GM12878 (cell line): ENCODE data around the gene RHOC.

ENCODE experiments used
- GABPA ChIP-seq: IDR thresholded peaks from 2 replicates; pipeline ENCODE4 v1.6.1; 2014; ENCODE audit warnings: antibody characterized with exemption, low read depth, mild to moderate bottlenecking, inconsistent platforms
- KDM1A ChIP-seq: fragments of 200-600 bp; sonication (generic); IDR thresholded peaks from 2 replicates; pipeline ENCODE4 v1.6.1; 2016; ENCODE audit warnings: borderline replicate concordance
- NFYA ChIP-seq: IDR thresholded peaks from 2 replicates; pipeline ENCODE4 v1.6.1; 2011; ENCODE audit warnings: low read depth, mild to moderate bottlenecking, low read length, improper control_type of control experiment, borderline replicate concordance
- POLR2AphosphoS5 ChIP-seq: IDR thresholded peaks from 2 replicates; pipeline ENCODE4 v1.6.1; 2011; ENCODE audit warnings: mild to moderate bottlenecking, low read length, inconsistent platforms
- TARDBP ChIP-seq: IDR thresholded peaks from 2 replicates; pipeline ENCODE4 v1.6.1; 2016; ENCODE audit warnings: borderline replicate concordance
- TF ChIP-seq, protein P1 (sequence below): IDR thresholded peaks from 2 replicates; pipeline ENCODE4 v1.6.1; 2011; ENCODE audit warnings: low read depth, mild to moderate bottlenecking, low read length, moderate library complexity, borderline replicate concordance; ENCODE audit errors: extremely low read depth
- TF ChIP-seq, protein P2 (sequence below): IDR thresholded peaks from 2 replicates; pipeline ENCODE4 v1.6.1; 2011; ENCODE audit warnings: mild to moderate bottlenecking, low read depth, low read length, moderate library complexity; ENCODE audit not compliant: insufficient replicate concordance
- TF ChIP-seq, protein P3 (sequence below): IDR thresholded peaks from 2 replicates; pipeline ENCODE4 v1.6.1; 2011; ENCODE audit warnings: low read depth, low read length, improper control_type of control experiment, borderline replicate concordance
- TF ChIP-seq, protein P4 (sequence below): fragments of 450-650 bp; IDR thresholded peaks from 2 replicates; pipeline ENCODE4 v1.6.1; 2017; ENCODE audit warnings: mild to moderate bottlenecking, low read depth, inconsistent platforms; ENCODE audit not compliant: poor library complexity, severe bottlenecking

DNA sequence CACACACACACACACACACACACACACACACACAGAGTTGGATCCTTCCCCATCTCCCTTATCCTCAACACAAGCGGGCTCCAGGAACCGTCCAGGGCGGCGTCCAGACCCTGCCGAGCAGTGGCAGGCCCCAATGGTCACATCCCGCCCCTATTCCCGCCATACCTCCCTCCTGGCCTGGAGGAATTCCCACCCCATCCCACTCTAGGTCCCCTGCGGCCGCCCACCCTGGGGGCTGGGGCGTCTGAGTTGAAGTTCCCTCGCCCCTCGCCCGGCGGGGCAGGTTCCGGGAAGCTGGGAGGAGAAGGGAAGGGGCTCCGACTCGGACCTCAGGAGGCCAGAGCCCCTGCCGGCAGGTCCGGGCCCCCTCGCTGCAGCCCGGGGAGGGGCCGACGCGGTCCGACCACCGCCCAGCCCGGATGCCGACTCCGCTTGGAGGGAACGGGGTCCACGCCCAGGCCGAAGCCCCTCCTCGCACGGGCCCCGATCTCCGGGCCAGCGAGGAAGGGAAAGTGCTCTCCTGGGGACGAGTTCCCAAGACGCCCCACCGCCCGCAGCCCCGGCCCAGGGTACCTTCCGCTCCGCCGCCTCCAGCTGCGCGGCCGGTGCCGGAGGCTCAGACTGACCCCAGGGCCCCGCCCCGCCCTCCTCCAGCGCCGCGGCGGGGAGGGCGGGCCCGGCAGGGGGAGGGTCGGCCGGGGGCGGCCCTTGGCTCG is at the start of gene RHOC:
- TF ChIP-seq, protein P1, sequence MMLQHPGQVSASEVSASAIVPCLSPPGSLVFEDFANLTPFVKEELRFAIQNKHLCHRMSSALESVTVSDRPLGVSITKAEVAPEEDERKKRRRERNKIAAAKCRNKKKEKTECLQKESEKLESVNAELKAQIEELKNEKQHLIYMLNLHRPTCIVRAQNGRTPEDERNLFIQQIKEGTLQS, result no peak
- TF ChIP-seq TARDBP, result no peak
- TF ChIP-seq KDM1A, result no peak
- TF ChIP-seq, protein P2, sequence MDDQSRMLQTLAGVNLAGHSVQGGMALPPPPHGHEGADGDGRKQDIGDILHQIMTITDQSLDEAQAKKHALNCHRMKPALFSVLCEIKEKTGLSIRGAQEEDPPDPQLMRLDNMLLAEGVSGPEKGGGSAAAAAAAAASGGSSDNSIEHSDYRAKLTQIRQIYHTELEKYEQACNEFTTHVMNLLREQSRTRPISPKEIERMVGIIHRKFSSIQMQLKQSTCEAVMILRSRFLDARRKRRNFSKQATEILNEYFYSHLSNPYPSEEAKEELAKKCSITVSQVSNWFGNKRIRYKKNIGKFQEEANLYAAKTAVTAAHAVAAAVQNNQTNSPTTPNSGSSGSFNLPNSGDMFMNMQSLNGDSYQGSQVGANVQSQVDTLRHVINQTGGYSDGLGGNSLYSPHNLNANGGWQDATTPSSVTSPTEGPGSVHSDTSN, result no peak
- TF ChIP-seq, protein P3, sequence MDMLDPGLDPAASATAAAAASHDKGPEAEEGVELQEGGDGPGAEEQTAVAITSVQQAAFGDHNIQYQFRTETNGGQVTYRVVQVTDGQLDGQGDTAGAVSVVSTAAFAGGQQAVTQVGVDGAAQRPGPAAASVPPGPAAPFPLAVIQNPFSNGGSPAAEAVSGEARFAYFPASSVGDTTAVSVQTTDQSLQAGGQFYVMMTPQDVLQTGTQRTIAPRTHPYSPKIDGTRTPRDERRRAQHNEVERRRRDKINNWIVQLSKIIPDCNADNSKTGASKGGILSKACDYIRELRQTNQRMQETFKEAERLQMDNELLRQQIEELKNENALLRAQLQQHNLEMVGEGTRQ, result no peak
- TF ChIP-seq, protein P4, sequence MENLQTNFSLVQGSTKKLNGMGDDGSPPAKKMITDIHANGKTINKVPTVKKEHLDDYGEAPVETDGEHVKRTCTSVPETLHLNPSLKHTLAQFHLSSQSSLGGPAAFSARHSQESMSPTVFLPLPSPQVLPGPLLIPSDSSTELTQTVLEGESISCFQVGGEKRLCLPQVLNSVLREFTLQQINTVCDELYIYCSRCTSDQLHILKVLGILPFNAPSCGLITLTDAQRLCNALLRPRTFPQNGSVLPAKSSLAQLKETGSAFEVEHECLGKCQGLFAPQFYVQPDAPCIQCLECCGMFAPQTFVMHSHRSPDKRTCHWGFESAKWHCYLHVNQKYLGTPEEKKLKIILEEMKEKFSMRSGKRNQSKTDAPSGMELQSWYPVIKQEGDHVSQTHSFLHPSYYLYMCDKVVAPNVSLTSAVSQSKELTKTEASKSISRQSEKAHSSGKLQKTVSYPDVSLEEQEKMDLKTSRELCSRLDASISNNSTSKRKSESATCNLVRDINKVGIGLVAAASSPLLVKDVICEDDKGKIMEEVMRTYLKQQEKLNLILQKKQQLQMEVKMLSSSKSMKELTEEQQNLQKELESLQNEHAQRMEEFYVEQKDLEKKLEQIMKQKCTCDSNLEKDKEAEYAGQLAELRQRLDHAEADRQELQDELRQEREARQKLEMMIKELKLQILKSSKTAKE, result no peak
- no peak for TF ChIP-seq GABPA
- no peak for TF ChIP-seq NFYA
- peak; percentile 37; the same call in 1 of the 2 replicates for TF ChIP-seq POLR2AphosphoS5
